ENCODE measurements around the gene LCN15. TPM values are rescaled to one million over a fixed set of nuclear protein-coding genes. Genes with fewer than 3 reads are reported as not detected.

Gene LCN15
- total and polyA plus RNA-seq, 4 donors: not detected

GRCh38 chr9:136808075-136808805 is 43.9 kb upstream of the LCN15 start:
- Histone ChIP-seq H3K27ac (ENCODE audit: low read depth in 1 of 2, low read length in 2 of 2) (peak overlapping the region; percentile 59 to 61), H3K36me3 (ENCODE audit: control insufficient read depth in 4 of 4, insufficient read depth in 3 of 4, low read depth in 1 of 4, low read length in 3 of 4) (peaks cover 0 to 6% (median 1%) of the 10 kb centered on the region in 4 donors), H3K9me3 (ENCODE audit: control insufficient read depth in 4 of 4, low read length in 3 of 4) (no peaks in the 10 kb centered on the region), H3K4me3 (ENCODE audit: low read depth in 1 of 3, low read length in 3 of 3) (peak overlapping the region; percentile 72 to 92 (median 74)), H3K4me1 (ENCODE audit: control insufficient read depth in 4 of 4, insufficient read depth in 4 of 4, low read length in 3 of 4) (peaks cover 3 to 29% (median 25%) of the 10 kb centered on the region in 4 donors), H3K27me3 (ENCODE audit: control insufficient read depth in 4 of 4, insufficient read depth in 4 of 4, low read length in 3 of 4) (no peaks in the 10 kb centered on the region), H3K9ac (ENCODE audit: low read depth in 1 of 2, low read length in 2 of 2) (peak overlapping the region; percentile 36 to 80)
- DNase-seq (ENCODE audit: low spot score): no peak
- WGBS: under 1% methylated on average over 93 of the region's 93 CpGs
- TF ChIP-seq YY1 (IDR thresholded peaks at IDR 0.05): no peak
- no peak for TF ChIP-seq JUND (IDR thresholded peaks at IDR 0.05)
- TF ChIP-seq NR2F2 (IDR thresholded peaks at IDR 0.05): no peak
- TF ChIP-seq, protein P1, sequence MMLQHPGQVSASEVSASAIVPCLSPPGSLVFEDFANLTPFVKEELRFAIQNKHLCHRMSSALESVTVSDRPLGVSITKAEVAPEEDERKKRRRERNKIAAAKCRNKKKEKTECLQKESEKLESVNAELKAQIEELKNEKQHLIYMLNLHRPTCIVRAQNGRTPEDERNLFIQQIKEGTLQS (IDR thresholded peaks at IDR 0.05): no peak
- no peak for TF ChIP-seq RXRA (IDR thresholded peaks at IDR 0.05)
- TF ChIP-seq, protein P2, sequence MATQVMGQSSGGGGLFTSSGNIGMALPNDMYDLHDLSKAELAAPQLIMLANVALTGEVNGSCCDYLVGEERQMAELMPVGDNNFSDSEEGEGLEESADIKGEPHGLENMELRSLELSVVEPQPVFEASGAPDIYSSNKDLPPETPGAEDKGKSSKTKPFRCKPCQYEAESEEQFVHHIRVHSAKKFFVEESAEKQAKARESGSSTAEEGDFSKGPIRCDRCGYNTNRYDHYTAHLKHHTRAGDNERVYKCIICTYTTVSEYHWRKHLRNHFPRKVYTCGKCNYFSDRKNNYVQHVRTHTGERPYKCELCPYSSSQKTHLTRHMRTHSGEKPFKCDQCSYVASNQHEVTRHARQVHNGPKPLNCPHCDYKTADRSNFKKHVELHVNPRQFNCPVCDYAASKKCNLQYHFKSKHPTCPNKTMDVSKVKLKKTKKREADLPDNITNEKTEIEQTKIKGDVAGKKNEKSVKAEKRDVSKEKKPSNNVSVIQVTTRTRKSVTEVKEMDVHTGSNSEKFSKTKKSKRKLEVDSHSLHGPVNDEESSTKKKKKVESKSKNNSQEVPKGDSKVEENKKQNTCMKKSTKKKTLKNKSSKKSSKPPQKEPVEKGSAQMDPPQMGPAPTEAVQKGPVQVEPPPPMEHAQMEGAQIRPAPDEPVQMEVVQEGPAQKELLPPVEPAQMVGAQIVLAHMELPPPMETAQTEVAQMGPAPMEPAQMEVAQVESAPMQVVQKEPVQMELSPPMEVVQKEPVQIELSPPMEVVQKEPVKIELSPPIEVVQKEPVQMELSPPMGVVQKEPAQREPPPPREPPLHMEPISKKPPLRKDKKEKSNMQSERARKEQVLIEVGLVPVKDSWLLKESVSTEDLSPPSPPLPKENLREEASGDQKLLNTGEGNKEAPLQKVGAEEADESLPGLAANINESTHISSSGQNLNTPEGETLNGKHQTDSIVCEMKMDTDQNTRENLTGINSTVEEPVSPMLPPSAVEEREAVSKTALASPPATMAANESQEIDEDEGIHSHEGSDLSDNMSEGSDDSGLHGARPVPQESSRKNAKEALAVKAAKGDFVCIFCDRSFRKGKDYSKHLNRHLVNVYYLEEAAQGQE (IDR thresholded peaks at IDR 0.05): no peak
- no peak for TF ChIP-seq GABPA (IDR thresholded peaks at IDR 0.05 in 1 of 2, conservative IDR thresholded peaks at IDR 0.05 in 1 of 2)
- no peak for TF ChIP-seq CTCF (IDR thresholded peaks at IDR 0.05; ENCODE audit: low read depth, low read length, missing input control)
- no peak for TF ChIP-seq SP1 (IDR thresholded peaks at IDR 0.05)
- no peak for TF ChIP-seq HNF4G (IDR thresholded peaks at IDR 0.05)
- TF ChIP-seq, protein P3, sequence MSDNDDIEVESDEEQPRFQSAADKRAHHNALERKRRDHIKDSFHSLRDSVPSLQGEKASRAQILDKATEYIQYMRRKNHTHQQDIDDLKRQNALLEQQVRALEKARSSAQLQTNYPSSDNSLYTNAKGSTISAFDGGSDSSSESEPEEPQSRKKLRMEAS (IDR thresholded peaks at IDR 0.05): no peak
- TF ChIP-seq TAF1 (conservative IDR thresholded peaks at IDR 0.05): no peak
- TF ChIP-seq EGR1 (IDR thresholded peaks at IDR 0.05; ENCODE audit: low read depth in 2 of 2): no peak
- no peak for TF ChIP-seq HNF4A (conservative IDR thresholded peaks at IDR 0.05)
- no peak for TF ChIP-seq FOXA1 (IDR thresholded peaks at IDR 0.05)
- no peak for TF ChIP-seq RAD21 (IDR thresholded peaks at IDR 0.05)
- no peak for TF ChIP-seq ZBTB33 (IDR thresholded peaks at IDR 0.05)
- no peak for TF ChIP-seq FOXA2 (IDR thresholded peaks at IDR 0.05)

All from liver (tissue), 9 donors.